K562 (cell line): ENCODE data around the gene HIGD1C. TPM values are rescaled to one million over a fixed set of nuclear protein-coding genes. Genes with fewer than 3 reads are reported as not detected.

Experiments
- ARHGAP35 ChIP-seq: fragments of 450-650 bp; IDR thresholded peaks from 2 replicates; pipeline ENCODE4 v1.6.1; 2018; ENCODE audit not compliant: partially characterized antibody
- EP400 ChIP-seq: fragments of 450-650 bp; IDR thresholded peaks from 2 replicates; pipeline ENCODE4 v1.6.1; 2017; ENCODE audit warnings: antibody characterized with exemption, mild to moderate bottlenecking, moderate library complexity
- FOXP1 ChIP-seq: sonication (generic); formaldehyde crosslinking; IDR thresholded peaks from 2 replicates; pipeline ENCODE4 v1.8.0; 2022; ENCODE audit warnings: mild to moderate bottlenecking, missing genetic modification reagents
- RBM15 ChIP-seq: fragments of 200-400 bp; formaldehyde crosslinking; IDR thresholded peaks from 2 replicates; pipeline ENCODE4 v1.6.1; 2018; ENCODE audit warnings: mild to moderate bottlenecking, low read length, moderate library complexity; ENCODE audit not compliant: insufficient read depth
- SP2 ChIP-seq: IDR thresholded peaks from 2 replicates; pipeline ENCODE4 v1.6.1; 2011; ENCODE audit warnings: mild to moderate bottlenecking, low read depth, low read length, moderate library complexity; ENCODE audit not compliant: poor library complexity, severe bottlenecking; ENCODE audit errors: extremely low read depth
- ZNF146 ChIP-seq: IDR thresholded peaks from one replicate; pipeline ENCODE4 v1.6.1; 2018; ENCODE audit warnings: missing compliant biosample characterization; ENCODE audit not compliant: unreplicated experiment
- ZNF316 ChIP-seq: fragments of 450-650 bp; IDR thresholded peaks from 2 replicates; pipeline ENCODE4 v1.6.1; 2016
- ZNF57 ChIP-seq: fragments of 450-650 bp; formaldehyde crosslinking; IDR thresholded peaks from 2 replicates; pipeline ENCODE4 v1.4.0; 2020; ENCODE audit warnings: mild to moderate bottlenecking, moderate library complexity
- ZNF75A ChIP-seq: fragments of 450-650 bp; formaldehyde crosslinking; IDR thresholded peaks from 2 replicates; pipeline ENCODE4 v1.4.0; 2020; ENCODE audit warnings: mild to moderate bottlenecking
- polyA plus RNA-seq, 8 experiments: library from polyadenylated mRNA; depleted of rRNA in 4 of 8; stranded (reverse) in 5 of 8; unstranded in 3 of 8; fragments of >200 nt; fragmentation: Nextera tagmentation in 2 of 8; fragmentation: Illumina TruSeq in 1 of 8; extraction: Ambion mirVana in 2 of 8; extraction: Trizol in 1 of 8; gene quantifications; 2 replicates each; pipeline versions ENCODE4 v1.2.1 to v1.2.3, GENCODE V29; 2011 to 2014; ENCODE audit warnings: inconsistent platforms in 1 of 8, missing spikeins in 1 of 8
- total RNA-seq, 7 experiments: library from RNA; depleted of rRNA in 6 of 7; stranded (reverse); fragments of >200 nt in 6 of 7; fragmentation: Illumina TruSeq in 2 of 7; extraction: Trizol in 2 of 7; gene quantifications; 2 replicates each; pipeline versions ENCODE4 v1.2.1 to v1.2.3, GENCODE V29; 2011 to 2021; ENCODE audit warnings: low replicate concordance in 1 of 7
- TF ChIP-seq, protein P1 (sequence below): fragments of 450-650 bp; IDR thresholded peaks from 2 replicates; pipeline ENCODE4 v1.6.1; 2014; ENCODE audit warnings: low read depth, mild to moderate bottlenecking, moderate library complexity, borderline replicate concordance
- TF ChIP-seq, protein P2 (sequence below): fragments of 450-650 bp; conservative IDR thresholded peaks from 2 replicates; pipeline ENCODE4 v1.6.1; 2016; ENCODE audit warnings: missing genetic modification characterization, low read depth, mild to moderate bottlenecking, missing compliant biosample characterization, moderate library complexity
- TF ChIP-seq, protein P3 (sequence below): fragments of 250-450 bp; sonication (Bioruptor Pico); IDR thresholded peaks from 2 replicates; pipeline ENCODE4 v1.8.0; 2022; ENCODE audit warnings: moderate library complexity, mild to moderate bottlenecking, inconsistent platforms
- TF ChIP-seq, protein P4 (sequence below), 2 experiments: fragments of 150-350 bp in 1 of 2; IDR thresholded peaks; 2 replicates each; pipeline ENCODE4 v1.6.1; 2012 to 2016; ENCODE audit warnings: low read depth in 2 of 2, low read length in 2 of 2, mild to moderate bottlenecking in 1 of 2, moderate library complexity in 1 of 2

HIGD1C gene
- total and polyA plus RNA-seq, 9 of the 15 experiments (the other 6 are each of a cell fraction or from before 2014, with no cell fraction given) = not detected

DNA sequence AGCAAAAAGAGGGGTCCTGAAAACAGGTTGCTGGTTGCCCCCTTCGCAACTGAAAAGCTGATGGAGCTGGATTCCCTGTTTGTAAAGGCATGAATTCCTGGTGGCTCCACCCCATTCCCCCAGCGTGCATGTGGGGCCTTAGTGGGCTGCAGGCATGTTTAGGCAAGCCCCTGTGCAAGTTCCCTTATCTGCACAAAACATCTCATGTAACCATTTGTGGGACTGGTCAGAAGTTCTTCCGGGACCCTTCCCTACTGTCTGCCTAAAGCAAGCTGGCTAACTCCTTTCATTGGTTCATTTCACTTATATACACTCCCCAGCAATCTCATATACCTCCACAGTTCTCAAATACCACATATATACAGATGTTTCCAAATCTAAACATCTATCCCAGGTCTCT is 24.0 kb upstream of the HIGD1C start (continued):
- TF ChIP-seq, protein P1, sequence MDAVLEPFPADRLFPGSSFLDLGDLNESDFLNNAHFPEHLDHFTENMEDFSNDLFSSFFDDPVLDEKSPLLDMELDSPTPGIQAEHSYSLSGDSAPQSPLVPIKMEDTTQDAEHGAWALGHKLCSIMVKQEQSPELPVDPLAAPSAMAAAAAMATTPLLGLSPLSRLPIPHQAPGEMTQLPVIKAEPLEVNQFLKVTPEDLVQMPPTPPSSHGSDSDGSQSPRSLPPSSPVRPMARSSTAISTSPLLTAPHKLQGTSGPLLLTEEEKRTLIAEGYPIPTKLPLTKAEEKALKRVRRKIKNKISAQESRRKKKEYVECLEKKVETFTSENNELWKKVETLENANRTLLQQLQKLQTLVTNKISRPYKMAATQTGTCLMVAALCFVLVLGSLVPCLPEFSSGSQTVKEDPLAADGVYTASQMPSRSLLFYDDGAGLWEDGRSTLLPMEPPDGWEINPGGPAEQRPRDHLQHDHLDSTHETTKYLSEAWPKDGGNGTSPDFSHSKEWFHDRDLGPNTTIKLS = no peak
- TF ChIP-seq ZNF316 = no peak
- no peak for TF ChIP-seq ZNF75A
- TF ChIP-seq ZNF57 (CRISPR knock-in tag) = no peak
- TF ChIP-seq EP400 = no peak
- TF ChIP-seq SP2 = no peak
- TF ChIP-seq ARHGAP35 = no peak
- TF ChIP-seq, protein P2, sequence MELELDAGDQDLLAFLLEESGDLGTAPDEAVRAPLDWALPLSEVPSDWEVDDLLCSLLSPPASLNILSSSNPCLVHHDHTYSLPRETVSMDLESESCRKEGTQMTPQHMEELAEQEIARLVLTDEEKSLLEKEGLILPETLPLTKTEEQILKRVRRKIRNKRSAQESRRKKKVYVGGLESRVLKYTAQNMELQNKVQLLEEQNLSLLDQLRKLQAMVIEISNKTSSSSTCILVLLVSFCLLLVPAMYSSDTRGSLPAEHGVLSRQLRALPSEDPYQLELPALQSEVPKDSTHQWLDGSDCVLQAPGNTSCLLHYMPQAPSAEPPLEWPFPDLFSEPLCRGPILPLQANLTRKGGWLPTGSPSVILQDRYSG (tag) = no peak
- TF ChIP-seq, protein P3, sequence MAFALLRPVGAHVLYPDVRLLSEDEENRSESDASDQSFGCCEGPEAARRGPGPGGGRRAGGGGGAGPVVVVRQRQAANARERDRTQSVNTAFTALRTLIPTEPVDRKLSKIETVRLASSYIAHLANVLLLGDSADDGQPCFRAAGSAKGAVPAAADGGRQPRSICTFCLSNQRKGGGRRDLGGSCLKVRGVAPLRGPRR = no peak
- TF ChIP-seq RBM15 = no peak
- TF ChIP-seq, protein P4, sequence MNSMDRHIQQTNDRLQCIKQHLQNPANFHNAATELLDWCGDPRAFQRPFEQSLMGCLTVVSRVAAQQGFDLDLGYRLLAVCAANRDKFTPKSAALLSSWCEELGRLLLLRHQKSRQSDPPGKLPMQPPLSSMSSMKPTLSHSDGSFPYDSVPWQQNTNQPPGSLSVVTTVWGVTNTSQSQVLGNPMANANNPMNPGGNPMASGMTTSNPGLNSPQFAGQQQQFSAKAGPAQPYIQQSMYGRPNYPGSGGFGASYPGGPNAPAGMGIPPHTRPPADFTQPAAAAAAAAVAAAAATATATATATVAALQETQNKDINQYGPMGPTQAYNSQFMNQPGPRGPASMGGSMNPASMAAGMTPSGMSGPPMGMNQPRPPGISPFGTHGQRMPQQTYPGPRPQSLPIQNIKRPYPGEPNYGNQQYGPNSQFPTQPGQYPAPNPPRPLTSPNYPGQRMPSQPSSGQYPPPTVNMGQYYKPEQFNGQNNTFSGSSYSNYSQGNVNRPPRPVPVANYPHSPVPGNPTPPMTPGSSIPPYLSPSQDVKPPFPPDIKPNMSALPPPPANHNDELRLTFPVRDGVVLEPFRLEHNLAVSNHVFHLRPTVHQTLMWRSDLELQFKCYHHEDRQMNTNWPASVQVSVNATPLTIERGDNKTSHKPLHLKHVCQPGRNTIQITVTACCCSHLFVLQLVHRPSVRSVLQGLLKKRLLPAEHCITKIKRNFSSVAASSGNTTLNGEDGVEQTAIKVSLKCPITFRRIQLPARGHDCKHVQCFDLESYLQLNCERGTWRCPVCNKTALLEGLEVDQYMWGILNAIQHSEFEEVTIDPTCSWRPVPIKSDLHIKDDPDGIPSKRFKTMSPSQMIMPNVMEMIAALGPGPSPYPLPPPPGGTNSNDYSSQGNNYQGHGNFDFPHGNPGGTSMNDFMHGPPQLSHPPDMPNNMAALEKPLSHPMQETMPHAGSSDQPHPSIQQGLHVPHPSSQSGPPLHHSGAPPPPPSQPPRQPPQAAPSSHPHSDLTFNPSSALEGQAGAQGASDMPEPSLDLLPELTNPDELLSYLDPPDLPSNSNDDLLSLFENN (IDR thresholded peaks at IDR 0.05; ENCODE audit: low read depth in 2 of 2, low read length in 2 of 2) = no peak
- no peak for TF ChIP-seq FOXP1 (CRISPR knock-in tag)
- no peak for TF ChIP-seq ZNF146
